Suprapubic skin (tissue), 4 donors: Measurements from ENCODE around the gene ELMOD1. TPM values are rescaled to one million over a fixed set of nuclear protein-coding genes. Genes with fewer than 3 reads are reported as not detected.

Experiments used
- DNase-seq, 2 donors: peaks; one replicate each; pipeline ENCODE4 v3.0.0-alpha.2; 2019; ENCODE audit warnings: low spot score in 2 of 2
- H3K27ac ChIP-seq: fragments of 200-600 bp; sonication (generic); one replicate; pipeline ENCODE4 v1.5.1; 2019
- H3K27me3 ChIP-seq: fragments of 200-600 bp; sonication (generic); one replicate; pipeline ENCODE4 v1.5.1; 2019
- H3K36me3 ChIP-seq: fragments of 200-600 bp; sonication (generic); one replicate; pipeline ENCODE4 v1.5.1; 2019
- H3K4me1 ChIP-seq: fragments of 200-600 bp; sonication (generic); one replicate; pipeline ENCODE4 v1.5.1; 2019
- H3K4me3 ChIP-seq: fragments of 200-600 bp; sonication (generic); one replicate; pipeline ENCODE4 v1.5.1; 2019; ENCODE audit warnings: mild to moderate bottlenecking
- H3K9me3 ChIP-seq: fragments of 200-600 bp; sonication (generic); one replicate; pipeline ENCODE4 v1.5.1; 2019
- EP300 ChIP-seq: sonication (generic); formaldehyde crosslinking; IDR thresholded peaks from one replicate; pipeline ENCODE4 v1.6.1; 2017; ENCODE audit warnings: antibody characterized with exemption
- POLR2A ChIP-seq, 2 donors: fragments of 450-650 bp; IDR thresholded peaks; one replicate each; pipeline ENCODE4 v1.6.1; 2017; ENCODE audit warnings: antibody characterized with exemption in 2 of 2, mild to moderate bottlenecking in 2 of 2, moderate library complexity in 2 of 2
- POLR2AphosphoS5 ChIP-seq, 3 donors: sonication (generic); formaldehyde crosslinking; IDR thresholded peaks; one replicate each; pipeline ENCODE4 v1.6.1; 2017; ENCODE audit warnings: antibody characterized with exemption in 3 of 3
- WGBS: methylation state at CpG from one replicate; pipeline ENCODE4 v1.1.5; 2018; 5-methylcytosine and 5-hydroxymethylcytosine counted together
- total RNA-seq, 4 donors: library from RNA; depleted of rRNA; stranded (reverse); fragments of >200 nt; gene quantifications; one replicate each; pipeline ENCODE4 v1.1.0, GENCODE V29; 2016
- TF ChIP-seq, protein P1 (sequence below), 2 donors: fragments of 200-600 bp in 1 of 2; fragments of 450-650 bp in 1 of 2; sonication (generic) in 1 of 2; IDR thresholded peaks; one replicate each; pipeline ENCODE4 v1.5.1; 2016 to 2019; ENCODE audit warnings: antibody characterized with exemption in 2 of 2, mild to moderate bottlenecking in 1 of 2, moderate library complexity in 1 of 2

The ELMOD1 gene
- total RNA-seq, 4 donors from 2014 or later = 14.6 to 66.0 (median 41.3) TPM

DNA sequence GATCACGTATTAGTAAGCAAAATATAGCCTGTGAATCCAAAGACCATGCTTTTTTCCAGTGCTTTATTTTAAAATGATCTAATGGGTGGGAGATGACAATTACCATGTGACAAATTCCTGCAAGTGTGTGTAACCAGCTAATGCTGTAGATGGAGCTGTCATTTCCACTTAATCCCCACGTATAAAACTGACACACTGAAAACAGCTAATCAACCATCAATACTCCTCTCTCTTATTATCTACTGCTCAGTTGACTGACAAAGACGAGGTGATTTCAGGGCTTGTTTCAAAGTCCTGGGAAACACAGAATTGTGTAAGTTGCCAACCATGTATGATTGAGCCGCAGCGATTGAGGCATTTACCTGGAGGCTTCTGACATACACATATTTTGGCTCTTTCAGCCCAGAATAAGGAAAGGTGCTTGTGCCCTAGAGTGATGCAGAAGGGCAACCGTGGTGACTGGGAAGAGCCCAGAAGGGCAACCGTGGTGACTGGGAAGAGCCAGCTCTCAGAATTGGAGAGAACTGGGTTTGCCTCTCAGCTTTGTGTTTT, 111.2 kb downstream of the ELMOD1 start:
- 83% methylated on average over 7 of the region's 7 CpGs for WGBS
- H3K27ac ChIP-seq = no peak overlapping the region
- no peak overlapping the region for H3K4me3 ChIP-seq
- DNase-seq = no peak
- no peaks in the 10 kb centered on the region for H3K36me3 ChIP-seq
- TF ChIP-seq EP300 = no peak
- TF ChIP-seq, protein P1, sequence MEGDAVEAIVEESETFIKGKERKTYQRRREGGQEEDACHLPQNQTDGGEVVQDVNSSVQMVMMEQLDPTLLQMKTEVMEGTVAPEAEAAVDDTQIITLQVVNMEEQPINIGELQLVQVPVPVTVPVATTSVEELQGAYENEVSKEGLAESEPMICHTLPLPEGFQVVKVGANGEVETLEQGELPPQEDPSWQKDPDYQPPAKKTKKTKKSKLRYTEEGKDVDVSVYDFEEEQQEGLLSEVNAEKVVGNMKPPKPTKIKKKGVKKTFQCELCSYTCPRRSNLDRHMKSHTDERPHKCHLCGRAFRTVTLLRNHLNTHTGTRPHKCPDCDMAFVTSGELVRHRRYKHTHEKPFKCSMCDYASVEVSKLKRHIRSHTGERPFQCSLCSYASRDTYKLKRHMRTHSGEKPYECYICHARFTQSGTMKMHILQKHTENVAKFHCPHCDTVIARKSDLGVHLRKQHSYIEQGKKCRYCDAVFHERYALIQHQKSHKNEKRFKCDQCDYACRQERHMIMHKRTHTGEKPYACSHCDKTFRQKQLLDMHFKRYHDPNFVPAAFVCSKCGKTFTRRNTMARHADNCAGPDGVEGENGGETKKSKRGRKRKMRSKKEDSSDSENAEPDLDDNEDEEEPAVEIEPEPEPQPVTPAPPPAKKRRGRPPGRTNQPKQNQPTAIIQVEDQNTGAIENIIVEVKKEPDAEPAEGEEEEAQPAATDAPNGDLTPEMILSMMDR (IDR thresholded peaks at IDR 0.05) = no peak
- no peak for TF ChIP-seq POLR2AphosphoS5 (IDR thresholded peaks at IDR 0.05)
- TF ChIP-seq POLR2A (IDR thresholded peaks at IDR 0.05) = no peak
- H3K27me3 ChIP-seq = no peaks in the 10 kb centered on the region
- peaks cover 4% of the 10 kb centered on the region for H3K4me1 ChIP-seq
- H3K9me3 ChIP-seq = no peaks in the 10 kb centered on the region

DNA sequence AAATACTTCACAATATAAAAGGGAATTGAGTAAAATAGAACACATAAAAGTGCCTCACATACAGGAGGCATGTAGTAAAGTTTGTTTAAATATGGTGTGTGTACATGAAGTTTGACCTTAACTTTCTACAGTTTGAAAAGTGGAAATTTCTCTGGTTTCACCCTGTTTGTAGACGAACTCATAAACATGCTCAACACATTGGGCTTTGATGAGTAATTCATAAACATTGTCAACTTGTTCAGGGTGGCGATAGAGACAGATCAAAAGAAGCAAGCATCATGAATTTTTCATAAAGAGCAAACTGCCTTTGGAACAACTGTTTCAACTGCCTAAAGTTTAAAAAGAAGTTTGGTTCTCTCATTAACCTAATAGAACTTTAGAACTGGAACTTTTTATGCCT, 111.8 kb downstream of the ELMOD1 start:
- no peaks in the 10 kb centered on the region for H3K36me3 ChIP-seq
- no peak overlapping the region for H3K27ac ChIP-seq
- TF ChIP-seq EP300 (no peak), POLR2A (IDR thresholded peaks at IDR 0.05) (no peak), POLR2AphosphoS5 (IDR thresholded peaks at IDR 0.05) (no peak)
- TF ChIP-seq, protein P1 (IDR thresholded peaks at IDR 0.05) = no peak
- H3K27me3 ChIP-seq = no peaks in the 10 kb centered on the region
- WGBS = 48% methylated on average over 2 of the region's 2 CpGs
- H3K9me3 ChIP-seq = no peaks in the 10 kb centered on the region
- H3K4me3 ChIP-seq = no peak overlapping the region
- H3K4me1 ChIP-seq = peaks cover 4% of the 10 kb centered on the region
- no peak for DNase-seq

DNA sequence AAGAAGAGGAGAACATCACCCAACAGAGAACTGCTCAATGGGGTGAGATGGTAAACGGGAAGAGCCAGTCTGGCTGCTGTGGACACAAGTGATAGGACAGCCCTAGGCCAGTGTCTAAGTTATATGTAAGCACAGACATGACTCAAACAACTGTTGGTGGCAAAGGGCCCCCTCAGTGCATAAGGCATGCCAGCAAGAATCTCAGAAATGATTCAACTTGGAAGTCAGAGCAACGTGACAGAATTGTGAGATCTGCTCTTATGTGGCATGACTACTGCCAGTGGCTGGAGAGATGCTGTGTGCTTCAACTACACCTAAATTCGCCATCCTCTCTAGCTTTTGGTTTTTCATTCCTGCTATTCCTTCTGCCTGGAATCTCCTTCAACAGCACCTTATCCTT, 113.5 kb downstream of the ELMOD1 start:
- Histone ChIP-seq H3K27me3 (no peaks in the 10 kb centered on the region), H3K4me3 (no peak overlapping the region), H3K4me1 (peaks cover 4% of the 10 kb centered on the region), H3K36me3 (no peaks in the 10 kb centered on the region), H3K27ac (no peak overlapping the region), H3K9me3 (no peaks in the 10 kb centered on the region)
- WGBS = 71% methylated on average over 3 of the region's 3 CpGs
- no peak for DNase-seq
- TF ChIP-seq, protein P1 (IDR thresholded peaks at IDR 0.05) = no peak

DNA sequence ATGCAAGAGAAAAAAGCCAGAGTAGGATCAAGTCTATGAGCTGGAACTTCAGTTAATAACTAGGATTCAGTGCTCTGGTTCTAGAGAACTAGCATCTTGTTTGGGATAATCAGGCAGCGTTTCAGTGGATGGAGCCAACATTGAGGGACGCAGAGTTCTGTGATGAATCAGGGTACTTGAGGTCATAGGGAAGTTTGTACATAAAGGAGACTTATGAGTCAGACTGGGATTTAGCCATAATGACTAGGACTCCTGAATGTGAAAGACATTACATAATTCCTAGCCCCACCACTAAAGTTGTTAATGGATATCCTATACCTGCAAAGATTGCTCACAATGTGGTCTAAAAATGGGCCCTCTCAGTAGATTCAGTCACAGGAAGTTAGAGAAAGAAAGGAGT, 114.1 kb downstream of the ELMOD1 start:
- no peak for DNase-seq
- H3K27ac ChIP-seq = no peak overlapping the region
- TF ChIP-seq EP300 = no peak
- no peak for TF ChIP-seq POLR2A (IDR thresholded peaks at IDR 0.05)
- TF ChIP-seq POLR2AphosphoS5 (IDR thresholded peaks at IDR 0.05) = no peak
- TF ChIP-seq, protein P1 (IDR thresholded peaks at IDR 0.05) = no peak
- H3K4me3 ChIP-seq = no peak overlapping the region
- peaks cover 4% of the 10 kb centered on the region for H3K4me1 ChIP-seq
- no peaks in the 10 kb centered on the region for H3K9me3 ChIP-seq
- no peaks in the 10 kb centered on the region for H3K36me3 ChIP-seq
- no peaks in the 10 kb centered on the region for H3K27me3 ChIP-seq
- 51% methylated on average over 2 of the region's 2 CpGs for WGBS

DNA sequence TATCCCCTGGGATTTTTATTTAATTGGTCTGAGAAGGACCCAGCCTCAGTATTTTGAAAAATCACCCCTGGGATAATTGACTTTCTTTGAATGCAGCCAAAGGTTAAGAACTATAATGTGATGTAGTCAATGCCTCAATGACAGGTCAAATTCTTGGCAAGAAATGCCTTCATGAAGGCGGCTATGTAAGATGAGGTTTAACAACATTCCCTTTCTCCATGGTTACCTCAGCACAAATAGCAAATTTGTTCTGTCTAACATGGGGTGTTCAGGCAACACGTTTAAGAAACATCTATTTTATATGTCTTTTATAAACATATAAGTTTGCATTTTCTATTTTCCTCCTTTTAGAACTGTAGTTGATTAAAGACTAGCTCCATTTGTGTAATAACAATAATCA, 115.6 kb downstream of the ELMOD1 start:
- no peak overlapping the region for H3K27ac ChIP-seq
- WGBS = 69% methylated on average over 2 of the region's 2 CpGs
- H3K4me3 ChIP-seq = no peak overlapping the region
- H3K9me3 ChIP-seq = no peaks in the 10 kb centered on the region
- DNase-seq = no peak
- no peaks in the 10 kb centered on the region for H3K27me3 ChIP-seq
- no peaks in the 10 kb centered on the region for H3K36me3 ChIP-seq
- H3K4me1 ChIP-seq = peaks cover 4% of the 10 kb centered on the region
- no peak for TF ChIP-seq EP300
- TF ChIP-seq POLR2A (IDR thresholded peaks at IDR 0.05) = no peak
- TF ChIP-seq, protein P1 (IDR thresholded peaks at IDR 0.05) = no peak
- no peak for TF ChIP-seq POLR2AphosphoS5 (IDR thresholded peaks at IDR 0.05)
